HUES64 (cell line): ENCODE measurements around the gene MIXL1.
"Not testable (repeated sequence)": the region's sequence is repeated elsewhere in the genome, so short reads cannot be mapped to it uniquely, and the experiment has no call there.

Experiments
- H3K27ac ChIP-seq: 2 replicates; pipeline ENCODE4 v1.7.0; 2013; ENCODE audit warnings: low read depth, low read length, inconsistent platforms
- H3K27me3 ChIP-seq: 2 replicates; pipeline ENCODE4 v1.6.1; 2013; ENCODE audit warnings: mild to moderate bottlenecking, low read length; ENCODE audit not compliant: insufficient read depth
- H3K36me3 ChIP-seq: 2 replicates; pipeline ENCODE4 v1.6.1; 2013; ENCODE audit warnings: mild to moderate bottlenecking, low read length; ENCODE audit not compliant: insufficient read depth
- H3K4me1 ChIP-seq: 2 replicates; pipeline ENCODE4 v1.6.1; 2013; ENCODE audit warnings: mild to moderate bottlenecking, low read length, moderate library complexity; ENCODE audit not compliant: insufficient read depth
- H3K4me3 ChIP-seq: 2 replicates; pipeline ENCODE4 v1.5.1; 2013; ENCODE audit warnings: mild to moderate bottlenecking, low read length, moderate library complexity
- H3K9ac ChIP-seq: 2 replicates; pipeline ENCODE4 v1.6.1; 2013; ENCODE audit warnings: mild to moderate bottlenecking, low read depth, low read length
- H3K9me3 ChIP-seq: 2 replicates; pipeline ENCODE4 v1.6.1; 2013; ENCODE audit warnings: low read depth, low read length; ENCODE audit not compliant: insufficient read depth
- WGBS: fragments of 150-250, 120-280 bp; methylation state at CpG from one replicate; pipeline ENCODE4 v1.1.7; 2013; ENCODE audit warnings: missing lambda C conversion rate; 5-methylcytosine and 5-hydroxymethylcytosine counted together

Gene MIXL1

DNA sequence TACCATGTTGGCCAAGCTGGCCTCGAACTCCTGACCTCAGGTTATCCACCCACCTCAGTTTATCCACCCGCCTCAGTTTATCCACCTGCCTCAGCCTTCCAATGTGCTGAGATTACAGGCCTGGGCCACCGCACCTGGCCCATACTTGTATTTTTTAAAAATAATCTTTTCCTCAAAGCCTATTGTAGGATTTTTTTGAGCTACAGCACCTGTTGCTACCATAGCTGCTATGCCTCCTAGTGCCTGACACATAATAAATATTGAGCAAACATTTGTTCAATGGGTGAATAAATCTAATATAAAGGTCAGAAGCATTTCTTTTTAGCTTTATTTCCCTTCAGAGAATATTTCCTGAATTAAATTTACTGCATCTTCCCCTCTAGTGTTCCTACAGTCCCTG, 21.2 kb upstream of the MIXL1 start:
- Histone ChIP-seq H3K27me3 (no peaks in the 10 kb centered on the region), H3K36me3 (no peaks in the 10 kb centered on the region), H3K4me1 (peaks cover 9% of the 10 kb centered on the region; the same call in 1 of the 2 replicates), H3K27ac (no peak overlapping the region), H3K4me3 (no peak overlapping the region), H3K9me3 (no peaks in the 10 kb centered on the region), H3K9ac (no peak overlapping the region)
- 90% methylated on average over 3 of the region's 3 CpGs for WGBS

DNA sequence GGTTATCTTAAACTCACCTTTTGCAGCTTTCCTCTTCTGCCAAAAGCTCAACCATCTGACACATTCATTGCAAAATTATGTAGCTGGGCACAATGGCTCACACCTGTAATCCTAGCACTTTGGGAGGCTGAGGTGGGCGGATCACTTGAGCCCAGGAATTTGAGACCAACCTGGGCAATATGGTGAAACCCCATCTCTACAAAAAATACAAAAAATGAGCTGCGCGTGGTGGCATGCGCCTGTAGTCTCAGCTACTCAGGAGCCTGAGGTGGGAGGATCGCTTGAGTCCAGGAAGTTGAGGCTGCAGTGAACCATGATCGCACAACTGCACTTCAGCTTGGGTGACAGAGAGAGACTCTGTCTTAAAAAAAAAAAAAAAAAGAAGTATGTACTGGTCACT, 20.8 kb upstream of the MIXL1 start:
- 94% methylated on average over 6 of the region's 6 CpGs for WGBS
- H3K9ac ChIP-seq, H3K4me3 ChIP-seq: not testable (repeated sequence)

DNA sequence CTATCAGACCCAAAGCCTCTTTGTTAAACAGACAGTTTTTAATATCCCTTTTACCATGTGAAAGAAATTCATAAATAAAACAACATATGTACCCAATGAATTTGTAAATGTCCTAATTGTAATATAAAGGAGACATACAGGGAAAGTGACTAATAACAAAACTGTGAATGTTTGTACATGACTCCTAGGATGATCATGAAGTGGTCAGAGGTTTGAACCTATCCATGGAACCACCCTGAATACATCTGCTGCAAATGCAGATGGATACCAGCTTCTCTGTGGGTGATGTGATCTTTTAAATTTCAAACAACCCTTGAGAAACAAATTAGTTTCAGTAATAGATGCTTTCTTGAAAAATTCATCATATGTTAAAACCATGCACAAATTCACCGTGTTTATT, 20.2 kb upstream of the MIXL1 start:
- Histone ChIP-seq H3K36me3 (no peaks in the 10 kb centered on the region), H3K9ac (no peak overlapping the region), H3K4me3 (no peak overlapping the region), H3K4me1 (peaks cover 9% of the 10 kb centered on the region; the same call in 1 of the 2 replicates), H3K9me3 (no peaks in the 10 kb centered on the region), H3K27me3 (no peaks in the 10 kb centered on the region), H3K27ac (no peak overlapping the region)
- 91% methylated on average over 1 of the region's 1 CpG for WGBS

More for the DNA sequence above, 20.8 kb upstream of the MIXL1 start:
- H3K27me3 ChIP-seq, H3K36me3 ChIP-seq, H3K4me1 ChIP-seq, H3K9me3 ChIP-seq, H3K27ac ChIP-seq: not testable (repeated sequence)

DNA sequence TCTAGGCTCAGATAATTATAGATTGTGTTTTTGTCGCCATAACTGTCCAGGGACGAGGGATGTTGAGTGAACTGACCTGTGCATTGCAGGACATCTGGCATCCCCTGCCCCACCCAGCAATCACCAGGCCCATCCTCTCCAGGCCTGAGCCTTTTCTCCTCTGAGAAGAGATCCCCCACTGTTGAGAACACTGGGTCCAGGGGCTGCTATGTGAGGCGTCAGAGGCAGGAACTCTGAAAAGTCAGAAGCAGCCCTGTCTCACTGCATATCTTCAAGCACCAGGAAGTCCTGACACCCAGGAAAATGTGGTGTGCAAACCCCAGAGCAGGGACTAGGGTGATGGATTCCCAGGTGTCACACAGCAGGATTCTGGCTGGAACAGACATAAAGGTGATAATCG, 19.8 kb upstream of the MIXL1 start:
- Histone ChIP-seq H3K27ac (no peak overlapping the region), H3K9me3 (no peaks in the 10 kb centered on the region), H3K4me3 (no peak overlapping the region), H3K4me1 (peaks cover 9% of the 10 kb centered on the region; the same call in 1 of the 2 replicates), H3K27me3 (no peaks in the 10 kb centered on the region), H3K36me3 (no peaks in the 10 kb centered on the region), H3K9ac (no peak overlapping the region)
- 80% methylated on average over 4 of the region's 4 CpGs for WGBS

DNA sequence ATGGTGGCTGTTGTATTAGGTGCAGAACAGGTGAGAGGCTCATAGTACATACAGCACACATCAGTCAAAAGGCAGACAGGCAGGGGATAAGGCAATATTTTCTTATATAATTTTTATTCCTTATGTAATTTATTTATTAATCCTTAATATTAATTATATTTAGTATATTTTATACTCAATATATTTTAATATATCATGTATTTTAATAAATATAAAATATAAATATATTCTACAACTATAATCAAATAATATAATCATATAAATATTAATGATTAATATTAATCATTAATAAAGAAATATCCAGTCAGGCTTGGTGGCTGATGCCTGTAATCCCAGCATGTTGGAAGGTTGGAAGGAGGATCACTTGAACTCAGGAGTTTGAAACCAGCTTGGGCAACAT, 19.3 kb upstream of the MIXL1 start:
- Histone ChIP-seq H3K27me3 (no peaks in the 10 kb centered on the region), H3K4me1 (peaks cover 11% of the 10 kb centered on the region; the same call in 1 of the 2 replicates), H3K9me3 (no peaks in the 10 kb centered on the region), H3K9ac (no peak overlapping the region), H3K27ac (no peak overlapping the region), H3K36me3 (no peaks in the 10 kb centered on the region), H3K4me3 (no peak overlapping the region)

DNA sequence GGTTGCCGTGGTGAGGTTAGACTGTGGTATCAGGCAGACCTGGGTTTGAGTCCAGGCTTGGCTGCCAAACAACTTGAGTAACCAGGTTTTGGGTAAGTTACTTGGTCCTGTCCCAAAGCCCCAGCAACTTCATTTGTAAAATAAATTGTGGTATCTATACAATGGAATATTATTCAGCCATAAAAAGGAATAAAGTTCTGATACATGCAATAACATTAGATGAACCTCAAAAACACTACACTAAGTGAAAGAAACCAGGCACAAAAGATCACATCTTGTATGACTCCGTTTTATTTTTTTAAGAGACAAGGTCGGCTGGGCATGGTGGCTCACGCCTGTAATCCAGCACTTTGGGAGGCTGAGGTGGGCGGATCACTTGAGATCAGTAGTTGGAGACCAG, 16.4 kb upstream of the MIXL1 start:
- H3K4me1 ChIP-seq = peaks cover 32% of the 10 kb centered on the region
- H3K9ac ChIP-seq = no peak overlapping the region
- H3K9me3 ChIP-seq = no peaks in the 10 kb centered on the region
- no peak overlapping the region for H3K27ac ChIP-seq
- H3K4me3 ChIP-seq = no peak overlapping the region
- H3K36me3 ChIP-seq = no peaks in the 10 kb centered on the region
- WGBS = 96% methylated on average over 5 of the region's 5 CpGs
- no peaks in the 10 kb centered on the region for H3K27me3 ChIP-seq

DNA sequence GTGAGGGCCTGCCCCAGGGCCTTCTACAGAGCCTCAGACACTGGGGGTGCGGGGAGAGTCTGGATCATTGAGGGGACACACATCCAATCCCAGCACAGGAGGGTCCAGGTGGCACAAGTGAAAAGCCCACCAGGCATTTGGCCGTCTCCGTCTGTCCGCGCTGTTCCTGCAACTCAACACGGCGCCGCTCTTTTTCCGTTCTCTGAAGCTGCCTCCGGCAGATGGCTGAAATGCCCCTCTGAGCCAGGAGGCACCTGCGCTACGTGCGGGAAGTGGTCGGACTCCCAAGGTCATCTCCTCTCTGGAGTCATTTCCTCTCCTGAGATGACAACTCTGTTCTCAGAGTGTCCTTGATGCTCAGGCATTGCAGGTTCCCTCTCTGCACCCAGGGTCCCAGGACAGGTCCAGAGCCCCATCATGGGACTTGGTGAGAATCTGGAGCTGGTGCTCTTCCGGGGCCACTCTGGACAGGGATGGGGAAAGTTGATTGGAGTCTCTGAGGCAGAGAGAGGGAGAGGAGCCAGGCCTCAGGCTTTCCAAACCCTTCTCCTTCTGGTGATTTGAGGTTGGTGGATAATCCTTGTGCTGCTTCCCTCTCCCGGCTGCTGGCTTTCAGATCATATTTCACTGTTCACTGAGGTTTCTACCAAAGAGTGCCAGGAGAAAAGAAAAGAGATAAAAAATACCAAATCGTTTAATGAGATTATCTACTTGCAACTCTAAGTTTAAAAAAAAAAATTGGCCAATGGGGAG, 14.0 kb upstream of the MIXL1 start:
- Histone ChIP-seq H3K4me3 (no peak overlapping the region), H3K27me3 (no peaks in the 10 kb centered on the region), H3K27ac (no peak overlapping the region), H3K4me1 (peaks cover 28% of the 10 kb centered on the region), H3K36me3 (no peaks in the 10 kb centered on the region), H3K9ac (no peak overlapping the region), H3K9me3 (no peaks in the 10 kb centered on the region)
- 93% methylated on average over 15 of the region's 17 CpGs for WGBS

DNA sequence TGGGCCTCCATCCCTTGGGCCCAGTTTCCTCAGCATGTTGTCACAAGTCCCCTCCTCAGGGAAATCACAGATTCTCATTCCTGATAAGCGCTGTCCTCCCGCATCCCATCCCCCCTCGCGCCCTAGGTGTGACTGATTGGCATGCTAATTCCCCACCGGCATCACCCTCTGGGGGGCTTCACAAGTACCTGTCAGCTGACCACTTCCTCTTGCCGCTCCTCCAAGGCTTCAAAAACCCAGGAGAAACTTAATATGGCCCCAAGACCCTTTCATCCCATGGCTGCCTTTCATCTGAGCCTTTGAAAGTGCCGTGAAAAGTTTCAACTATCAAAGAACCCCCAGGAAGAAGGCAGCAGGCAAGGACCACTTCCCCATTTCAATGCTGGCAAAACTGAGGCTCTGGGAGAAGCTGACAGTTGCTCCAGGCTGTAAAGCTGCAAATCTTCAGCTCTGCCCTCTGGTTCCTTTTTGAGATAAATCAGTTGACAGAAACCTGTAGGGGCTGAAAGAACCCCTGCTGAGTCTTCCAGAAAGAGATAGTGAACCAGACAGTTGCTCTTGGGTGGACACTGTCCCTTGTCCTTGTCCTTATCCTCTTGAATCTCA, 12.8 kb upstream of the MIXL1 start:
- H3K27ac ChIP-seq = no peak overlapping the region
- H3K9ac ChIP-seq = no peak overlapping the region
- H3K4me1 ChIP-seq = peaks cover 33% of the 10 kb centered on the region
- 4% methylated on average over 7 of the region's 7 CpGs for WGBS
- H3K9me3 ChIP-seq = no peaks in the 10 kb centered on the region
- H3K36me3 ChIP-seq = no peaks in the 10 kb centered on the region
- no peak overlapping the region for H3K4me3 ChIP-seq
- H3K27me3 ChIP-seq = no peaks in the 10 kb centered on the region

DNA sequence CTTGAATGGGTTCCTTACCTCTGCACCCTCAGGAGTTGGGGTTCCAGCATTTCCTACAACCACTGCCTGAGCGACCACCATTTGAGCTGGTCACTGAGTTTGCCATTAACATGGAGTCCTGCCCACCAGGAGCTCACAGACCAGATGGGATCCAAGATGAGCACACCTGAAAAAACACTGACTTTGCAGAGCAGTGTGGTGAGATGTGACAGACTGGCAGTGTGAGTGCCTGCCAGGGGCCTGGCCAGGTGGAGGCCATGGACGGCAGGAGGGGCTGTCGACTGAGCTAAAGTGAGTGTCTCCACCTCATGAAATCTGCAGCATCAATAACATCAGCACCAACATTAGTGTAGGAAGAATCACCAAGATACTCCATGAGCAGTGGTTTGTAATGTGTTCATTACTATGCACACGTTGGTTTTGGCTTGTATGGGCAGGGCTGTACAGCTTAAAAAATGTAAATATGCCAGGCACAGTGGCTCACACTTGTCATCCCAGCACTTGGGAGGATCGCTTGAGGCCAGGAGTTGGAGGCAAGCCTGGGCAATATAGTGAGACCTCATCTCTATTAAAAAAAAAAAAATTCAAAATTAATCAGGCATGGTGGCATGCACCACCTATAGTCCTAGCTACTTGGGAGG, 12.2 kb upstream of the MIXL1 start:
- no peak overlapping the region for H3K9ac ChIP-seq
- no peak overlapping the region for H3K27ac ChIP-seq
- H3K9me3 ChIP-seq = no peaks in the 10 kb centered on the region
- H3K4me1 ChIP-seq = peaks cover 39% of the 10 kb centered on the region
- 84% methylated on average over 5 of the region's 5 CpGs for WGBS
- H3K4me3 ChIP-seq = no peak overlapping the region
- H3K27me3 ChIP-seq = no peaks in the 10 kb centered on the region
- H3K36me3 ChIP-seq = no peaks in the 10 kb centered on the region

DNA sequence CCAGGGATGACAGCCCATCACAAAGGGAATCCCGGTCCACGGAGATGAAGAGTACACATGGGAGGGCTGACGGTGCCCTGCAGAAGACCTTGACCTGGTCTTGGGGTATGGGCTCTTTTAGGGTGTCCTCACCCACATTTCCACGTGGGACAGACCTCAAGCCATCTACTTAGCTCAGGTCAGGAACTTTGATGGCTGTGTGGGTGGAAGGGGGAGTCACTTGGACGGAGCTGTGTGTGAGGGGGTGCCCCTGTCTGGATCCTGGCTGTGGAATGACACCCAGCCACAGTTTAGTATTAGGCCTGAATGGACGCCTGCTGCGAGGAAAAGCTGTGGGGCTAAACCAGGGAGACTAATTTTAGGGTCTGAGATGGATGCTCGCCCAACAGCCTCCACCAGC, 10.9 kb upstream of the MIXL1 start:
- Histone ChIP-seq H3K4me3 (no peak overlapping the region), H3K36me3 (no peaks in the 10 kb centered on the region), H3K9me3 (no peaks in the 10 kb centered on the region), H3K4me1 (peaks cover 41% of the 10 kb centered on the region), H3K27me3 (no peaks in the 10 kb centered on the region), H3K27ac (peak overlapping the region; percentile 46; the same call in 1 of the 2 replicates), H3K9ac (no peak overlapping the region)
- 92% methylated on average over 8 of the region's 8 CpGs for WGBS

DNA sequence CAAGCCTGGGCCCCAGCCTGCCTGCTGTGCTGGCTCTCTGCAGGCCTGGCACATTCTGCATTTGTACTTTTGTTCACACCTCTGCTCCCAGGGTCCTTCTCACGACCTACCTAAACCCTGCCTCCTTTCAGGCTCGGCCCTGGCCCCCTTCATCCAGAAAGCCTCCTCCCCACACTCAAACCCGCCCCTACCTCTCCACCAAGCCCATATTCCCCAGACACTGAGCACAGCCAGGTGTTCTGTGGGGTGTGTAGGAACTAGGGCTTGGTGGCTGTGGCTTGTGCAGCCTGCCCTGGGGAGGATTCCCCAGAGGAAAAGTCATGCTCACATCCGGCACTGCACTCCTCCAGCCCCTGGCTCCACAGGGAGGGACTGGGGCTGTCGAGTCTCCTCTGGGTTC, 8.2 kb upstream of the MIXL1 start:
- Histone ChIP-seq H3K4me1 (peaks cover 35% of the 10 kb centered on the region), H3K36me3 (no peaks in the 10 kb centered on the region), H3K9ac (peak overlapping the region; percentile 9; the same call in 1 of the 2 replicates), H3K27ac (no peak overlapping the region), H3K4me3 (no peak overlapping the region), H3K27me3 (no peaks in the 10 kb centered on the region), H3K9me3 (no peaks in the 10 kb centered on the region)
- 49% methylated on average over 5 of the region's 5 CpGs for WGBS
